C4-2B (cell line): ENCODE measurements around the gene CMPK2.

Source experiments
- ZFX ChIP-seq: fragments of 450-650 bp; IDR thresholded peaks from 2 replicates; pipeline ENCODE4 v1.6.1; 2017
- TF ChIP-seq, protein P1 (sequence below): fragments of 450-650 bp; conservative IDR thresholded peaks from 2 replicates; pipeline ENCODE4 v1.5.1; 2017; ENCODE audit warnings: mild to moderate bottlenecking

DNA sequence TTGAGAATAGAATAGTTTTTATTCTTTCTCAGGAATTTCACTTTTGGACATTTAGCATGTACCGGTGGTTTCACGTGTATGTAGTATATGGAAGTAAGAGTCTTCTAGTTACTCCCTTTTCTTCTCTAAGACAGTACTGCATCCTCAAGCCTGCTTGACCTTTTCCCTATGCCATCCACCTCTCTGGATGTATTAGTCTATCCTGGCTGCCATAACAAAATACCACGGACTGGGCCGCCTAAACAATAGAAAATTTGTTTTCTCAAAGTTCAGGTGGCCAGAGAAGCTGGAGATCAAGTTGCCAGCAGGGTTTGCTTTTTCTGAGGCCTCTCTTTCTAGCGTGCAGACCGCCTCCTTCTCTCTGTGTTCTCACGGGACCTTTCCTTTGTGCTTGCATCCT, 1.3 kb upstream of the CMPK2 start:
- TF ChIP-seq, protein P1, sequence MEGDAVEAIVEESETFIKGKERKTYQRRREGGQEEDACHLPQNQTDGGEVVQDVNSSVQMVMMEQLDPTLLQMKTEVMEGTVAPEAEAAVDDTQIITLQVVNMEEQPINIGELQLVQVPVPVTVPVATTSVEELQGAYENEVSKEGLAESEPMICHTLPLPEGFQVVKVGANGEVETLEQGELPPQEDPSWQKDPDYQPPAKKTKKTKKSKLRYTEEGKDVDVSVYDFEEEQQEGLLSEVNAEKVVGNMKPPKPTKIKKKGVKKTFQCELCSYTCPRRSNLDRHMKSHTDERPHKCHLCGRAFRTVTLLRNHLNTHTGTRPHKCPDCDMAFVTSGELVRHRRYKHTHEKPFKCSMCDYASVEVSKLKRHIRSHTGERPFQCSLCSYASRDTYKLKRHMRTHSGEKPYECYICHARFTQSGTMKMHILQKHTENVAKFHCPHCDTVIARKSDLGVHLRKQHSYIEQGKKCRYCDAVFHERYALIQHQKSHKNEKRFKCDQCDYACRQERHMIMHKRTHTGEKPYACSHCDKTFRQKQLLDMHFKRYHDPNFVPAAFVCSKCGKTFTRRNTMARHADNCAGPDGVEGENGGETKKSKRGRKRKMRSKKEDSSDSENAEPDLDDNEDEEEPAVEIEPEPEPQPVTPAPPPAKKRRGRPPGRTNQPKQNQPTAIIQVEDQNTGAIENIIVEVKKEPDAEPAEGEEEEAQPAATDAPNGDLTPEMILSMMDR: no peak
- no peak for TF ChIP-seq ZFX
